HG02678 (cell line): ENCODE results near the gene ATG16L2.
"Not testable (repeated sequence)": the region's sequence is repeated elsewhere in the genome, so short reads cannot be mapped to it uniquely, and the experiment has no call there.

Experiments used
- ATAC-seq: cut with Tn5 transposase; IDR thresholded peaks from one replicate; pipeline ENCODE4 v1.9.1; 2021; ENCODE audit warnings: mild to moderate bottlenecking, moderate library complexity; ENCODE audit not compliant: unreplicated experiment

ATG16L2 gene

GRCh38 chr11:72824020-72824419, 9.8 kb downstream of the ATG16L2 start:
- ATAC-seq, result no peak

- ATAC-seq, result no peak
These were observed 10.7 kb downstream of the ATG16L2 start for GRCh38 chr11:72824811-72825505.

GRCh38 chr11:72825661-72826060, 11.4 kb downstream of the ATG16L2 start:
- ATAC-seq, result no peak

- no peak for ATAC-seq
These were observed 12.2 kb downstream of the ATG16L2 start for GRCh38 chr11:72826191-72826941.

GRCh38 chr11:72826942-72827480, 12.8 kb downstream of the ATG16L2 start:
- no peak for ATAC-seq

DNA sequence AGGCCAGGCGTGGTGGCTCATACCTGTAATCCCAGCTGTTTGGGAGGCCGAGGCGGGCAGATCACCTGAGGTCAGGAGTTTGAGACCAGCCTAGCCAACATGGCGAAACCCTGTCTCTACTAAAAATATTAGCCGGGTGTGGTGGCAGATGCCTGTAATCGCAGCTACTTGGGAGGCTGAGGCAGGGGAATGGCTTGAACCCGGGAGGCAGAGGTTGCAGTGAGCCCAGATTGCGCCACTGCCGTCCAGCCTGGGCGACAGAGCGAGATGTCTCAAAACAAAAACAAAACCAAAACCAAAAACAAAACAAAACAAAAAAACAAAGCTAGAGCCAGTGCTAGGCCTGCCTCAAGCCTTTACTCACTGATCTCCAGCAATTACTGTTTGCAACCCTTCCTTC, 13.4 kb downstream of the ATG16L2 start:
- not testable (repeated sequence) for ATAC-seq

- no peak for ATAC-seq
These were observed 13.9 kb downstream of the ATG16L2 start for GRCh38 chr11:72828081-72828567.

- ATAC-seq, result no peak
These were observed 14.5 kb downstream of the ATG16L2 start for GRCh38 chr11:72828692-72829101.

DNA sequence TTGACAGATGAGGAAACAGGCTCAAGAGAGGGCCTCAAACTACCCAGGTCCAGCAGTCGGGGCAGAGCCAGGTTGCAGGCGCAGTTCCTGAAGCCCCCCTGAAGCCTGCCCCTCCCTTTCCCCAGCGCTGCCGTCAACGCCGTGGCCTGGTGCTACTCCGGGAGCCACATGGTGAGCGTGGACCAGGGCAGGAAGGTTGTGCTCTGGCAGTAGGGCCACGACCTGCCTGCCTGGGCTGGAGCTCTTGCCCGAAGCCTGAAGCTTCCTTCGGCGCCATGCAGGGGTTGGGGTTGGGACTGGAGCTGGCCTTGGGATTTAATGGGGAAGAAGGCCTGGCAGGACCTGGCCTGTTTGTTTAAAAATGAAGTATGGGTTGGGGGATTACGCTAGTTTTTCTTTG, 15.0 kb downstream of the ATG16L2 start:
- ATAC-seq, result no peak

GRCh38 chr11:72829884-72830533, 15.8 kb downstream of the ATG16L2 start:
- no peak for ATAC-seq

DNA sequence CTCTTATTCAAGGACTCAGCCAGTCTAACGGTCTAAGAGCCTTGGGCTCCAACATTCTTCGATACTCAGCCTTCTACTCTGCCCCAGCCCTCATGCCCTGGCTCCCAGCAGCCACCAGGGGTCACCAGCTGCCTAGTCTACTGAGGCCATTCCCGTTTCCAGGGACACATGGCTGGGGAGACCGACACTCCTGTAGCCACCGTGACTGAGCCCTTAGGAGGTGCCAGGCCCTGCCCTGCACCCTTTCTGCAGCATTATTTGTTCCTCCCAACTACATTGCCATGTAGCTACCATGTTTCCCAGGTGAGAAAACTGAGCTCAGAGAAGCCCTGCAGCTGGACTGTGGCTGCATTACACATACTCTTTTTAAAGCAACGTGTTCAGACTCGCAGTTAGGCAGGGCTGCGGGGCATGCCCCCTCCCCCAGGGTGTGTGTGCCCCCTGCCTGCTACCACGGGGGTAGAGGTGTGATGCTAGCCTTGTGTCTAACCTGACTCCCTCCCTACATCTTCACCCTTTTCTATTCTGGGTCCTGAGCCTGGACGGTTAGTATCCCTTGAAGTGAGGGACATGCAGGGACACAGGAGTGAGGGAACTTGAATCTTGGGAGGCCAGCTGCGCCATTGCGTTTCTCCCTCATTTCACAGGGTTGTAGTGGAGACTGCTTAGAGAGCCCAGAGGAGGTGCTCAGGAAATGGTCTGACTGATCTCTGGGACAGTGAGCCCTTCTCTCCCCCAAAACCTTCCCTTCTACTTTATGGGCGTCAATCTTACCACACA, 17.5 kb downstream of the ATG16L2 start:
- peak; percentile 47 for ATAC-seq

DNA sequence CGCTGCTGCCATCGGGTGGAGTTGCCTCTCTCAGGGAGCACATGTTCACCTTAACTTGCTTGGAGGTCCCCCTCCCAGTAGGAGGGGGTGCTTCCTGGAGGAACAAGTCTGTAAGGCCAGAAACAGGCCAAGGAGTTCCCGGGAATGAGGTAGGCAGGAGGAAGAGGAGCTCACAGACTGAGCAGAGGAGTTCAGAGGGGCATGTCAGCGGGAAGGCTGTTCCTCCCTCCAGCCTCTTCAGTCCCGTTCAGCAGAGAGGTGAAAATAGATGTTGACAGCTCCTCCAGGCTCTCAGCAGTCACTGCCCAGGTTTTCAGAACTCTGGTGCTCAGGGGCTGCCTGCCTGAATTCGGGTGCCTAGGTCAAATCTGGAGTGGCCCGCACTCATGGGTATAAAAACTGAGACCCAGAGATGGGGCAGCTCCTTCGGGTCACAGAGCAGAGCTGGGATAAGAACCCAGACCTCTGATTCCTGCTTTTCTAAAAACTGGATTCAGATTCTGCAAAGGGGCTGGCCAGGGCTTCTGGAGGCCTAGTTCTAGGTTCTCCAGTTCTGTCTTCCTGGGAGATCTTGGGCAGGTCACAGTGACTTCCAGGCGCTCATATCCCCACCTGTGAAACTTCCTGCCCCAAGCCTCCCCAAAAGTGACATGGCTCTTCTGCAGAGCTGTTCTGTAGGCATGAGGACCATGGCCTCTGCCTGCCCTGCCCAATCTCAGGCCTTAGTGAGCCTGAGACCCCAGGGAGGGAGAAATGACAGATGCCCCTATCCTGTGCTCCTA, 18.3 kb downstream of the ATG16L2 start:
- no peak for ATAC-seq

GRCh38 chr11:72833083-72833733, 19.0 kb downstream of the ATG16L2 start:
- ATAC-seq, result no peak

DNA sequence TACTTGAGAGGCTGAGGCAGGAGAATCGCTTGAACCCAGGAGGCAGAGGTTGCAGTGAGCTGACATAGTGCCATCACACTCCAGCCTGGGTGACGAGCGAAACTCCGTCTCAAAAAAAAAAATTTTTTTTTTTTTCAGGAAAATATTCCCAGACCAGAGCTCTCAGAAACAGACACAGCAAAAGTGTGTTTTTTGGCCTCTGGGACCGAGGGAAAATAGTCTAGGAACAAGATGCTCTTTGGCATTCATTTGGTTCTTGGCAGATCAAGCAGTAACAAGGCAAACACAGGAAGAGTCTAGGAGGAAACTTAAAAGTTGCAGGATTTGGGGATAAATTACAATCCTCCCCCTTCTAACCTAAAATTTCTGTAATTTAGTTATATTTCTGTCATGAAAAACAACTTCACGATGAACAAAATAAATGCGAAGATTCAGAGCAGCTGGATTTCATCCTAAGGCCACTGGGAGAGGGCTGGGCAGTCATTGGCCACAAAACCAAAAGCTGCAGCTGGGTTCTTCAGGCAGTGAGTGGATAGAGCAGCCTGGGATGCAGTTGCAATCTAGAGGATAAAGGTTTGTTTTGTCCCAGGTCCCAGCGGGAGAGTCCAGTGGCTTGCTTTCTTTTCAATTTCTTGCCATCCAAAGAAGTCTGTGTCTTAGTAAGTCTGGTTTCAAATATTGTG, 19.7 kb downstream of the ATG16L2 start:
- no peak for ATAC-seq

- no peak for ATAC-seq
These were observed 20.7 kb downstream of the ATG16L2 start for GRCh38 chr11:72834905-72835304.

DNA sequence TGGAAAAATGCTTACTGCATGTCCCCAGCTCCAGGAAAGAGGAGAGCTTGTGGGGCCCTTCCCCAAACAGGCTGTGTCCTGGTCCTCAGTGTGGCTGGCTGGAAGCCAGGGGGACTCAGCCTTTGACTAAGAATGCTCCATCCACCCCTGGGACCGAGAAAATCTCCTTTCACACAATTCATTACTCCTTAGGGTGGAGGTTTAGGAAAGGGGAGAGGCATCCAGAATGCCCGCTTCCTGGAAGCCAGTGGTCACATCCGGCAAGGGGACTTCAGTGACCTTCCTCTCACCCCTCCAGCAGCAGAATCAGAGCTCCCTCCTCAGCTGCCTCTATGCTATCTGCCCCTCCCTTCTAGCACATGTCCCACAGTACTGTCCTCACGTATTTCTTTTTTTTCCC, 21.9 kb downstream of the ATG16L2 start:
- ATAC-seq, result no peak

DNA sequence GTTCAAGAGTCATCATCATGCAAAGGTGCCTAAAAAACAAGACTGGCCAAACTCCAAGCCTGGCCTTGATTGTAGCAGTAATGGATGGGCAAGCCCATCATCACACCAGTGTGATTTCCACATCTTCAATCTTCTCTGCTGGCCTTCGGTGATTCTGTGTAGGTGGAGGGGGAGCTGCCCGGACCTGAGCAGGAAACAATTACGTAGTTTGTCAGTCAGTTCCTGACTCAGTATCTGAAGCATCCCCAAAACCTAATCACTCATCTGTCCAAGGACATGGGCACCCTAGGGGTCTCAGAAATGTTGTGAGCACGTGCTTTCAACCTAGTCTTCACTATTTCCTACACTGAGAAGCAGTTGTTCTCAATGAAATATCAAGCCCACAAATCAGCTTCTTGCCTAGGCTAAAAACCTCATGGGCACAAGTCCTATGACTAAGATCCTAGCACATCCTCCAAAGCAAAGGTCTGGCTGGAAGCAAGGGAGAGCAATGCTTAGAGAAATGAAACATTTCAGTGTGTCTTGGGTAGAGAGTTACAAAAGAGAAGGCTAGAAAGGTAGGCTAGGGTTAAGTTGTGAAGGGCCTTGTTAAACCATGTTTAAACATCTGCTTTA, 24.6 kb downstream of the ATG16L2 start:
- ATAC-seq, result no peak

- no peak for ATAC-seq
These were observed 26.6 kb downstream of the ATG16L2 start for GRCh38 chr11:72840780-72841179.
